HG03095 (cell line): ENCODE data around the gene MRPL40.
A peak's percentile ranks its signal among the peaks of the same experiment; 100 is the strongest.
"Not testable (repeated sequence)": the region's sequence is repeated elsewhere in the genome, so short reads cannot be mapped to it uniquely, and the experiment has no call there.

Experiments used
- ATAC-seq: cut with Tn5 transposase; IDR thresholded peaks from one replicate; pipeline ENCODE4 v1.9.1; 2021; ENCODE audit warnings: moderate library complexity; ENCODE audit not compliant: unreplicated experiment

MRPL40 gene

GRCh38 chr22:19406846-19407245 lies 25.5 kb upstream of the MRPL40 start:
- no peak for ATAC-seq

GRCh38 chr22:19407649-19408606 lies 24.4 kb upstream of the MRPL40 start:
- ATAC-seq, result no peak

- no peak for ATAC-seq
Observed at GRCh38 chr22:19410941-19411689, 21.2 kb upstream of the MRPL40 start.

- ATAC-seq, result no peak
Observed at GRCh38 chr22:19411690-19412045, 20.7 kb upstream of the MRPL40 start.

- no peak for ATAC-seq
Observed at GRCh38 chr22:19412478-19412877, 19.9 kb upstream of the MRPL40 start.

GRCh38 chr22:19412923-19413322 lies 19.4 kb upstream of the MRPL40 start:
- ATAC-seq, result no peak

GRCh38 chr22:19419086-19419463 lies 13.3 kb upstream of the MRPL40 start:
- no peak for ATAC-seq

GRCh38 chr22:19419464-19420178 lies 12.7 kb upstream of the MRPL40 start:
- ATAC-seq, result no peak

GRCh38 chr22:19420321-19420720 lies 12.0 kb upstream of the MRPL40 start:
- no peak for ATAC-seq

GRCh38 chr22:19422440-19423301 lies 9.7 kb upstream of the MRPL40 start:
- no peak for ATAC-seq

- no peak for ATAC-seq
Observed at GRCh38 chr22:19424186-19424500, 8.2 kb upstream of the MRPL40 start.

GRCh38 chr22:19429950-19430889 lies 2.1 kb upstream of the MRPL40 start:
- no peak for ATAC-seq

GRCh38 chr22:19430890-19431541 lies 1.3 kb upstream of the MRPL40 start:
- peak; percentile 13 for ATAC-seq

GRCh38 chr22:19431649-19432132 lies 654 bp upstream of the MRPL40 start, which contains the start of gene HIRA:
Gene HIRA, minus strand, starts transcription at chr22:19431733. Its CDS starts 257 bp downstream, at chr22:19431476.
- ATAC-seq, result peak; percentile 30

GRCh38 chr22:19434401-19434800 lies 2.1 kb downstream of the MRPL40 start:
- no peak for ATAC-seq

- no peak for ATAC-seq
Observed at GRCh38 chr22:19434829-19435580, 2.7 kb downstream of the MRPL40 start.

GRCh38 chr22:19436444-19437161 lies 4.3 kb downstream of the MRPL40 start:
- ATAC-seq, result not testable (repeated sequence)
